Measurements from ENCODE around the gene HMGN2.

Gene HMGN2

DNA sequence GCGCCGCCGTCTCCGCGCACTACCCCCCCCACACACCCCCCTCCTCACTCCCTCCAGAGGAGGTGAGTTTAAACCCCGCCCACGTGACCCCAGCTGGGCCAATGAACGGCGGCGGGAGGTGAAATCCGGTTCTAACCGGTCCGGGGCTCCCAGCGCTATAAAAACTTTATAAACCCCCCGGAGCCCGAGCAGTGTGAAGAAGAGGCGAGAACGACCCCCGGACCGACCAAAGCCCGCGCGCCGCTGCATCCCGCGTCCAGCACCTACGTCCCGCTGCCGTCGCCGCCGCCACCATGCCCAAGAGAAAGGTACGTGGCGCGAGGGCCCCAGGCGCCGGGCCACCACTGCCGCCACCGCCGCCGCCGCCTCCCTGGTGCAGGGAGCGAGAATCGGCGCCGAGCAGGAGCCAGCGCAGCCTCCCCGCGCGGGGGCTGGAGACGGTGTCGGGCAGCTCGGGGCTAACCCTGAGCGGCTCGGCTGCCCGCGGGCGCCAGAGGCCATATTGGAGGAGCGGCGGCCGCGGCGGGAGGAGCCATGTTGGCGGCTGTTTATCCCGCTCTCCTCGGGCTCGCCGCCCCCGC, at the start of gene HMGN2:
HMGN2 (plus strand) TSS at position 121 of the 581 bp plus-strand sequence; CDS start at position 294, 173 bp downstream.
- no peak for FAIRE-seq

DNA sequence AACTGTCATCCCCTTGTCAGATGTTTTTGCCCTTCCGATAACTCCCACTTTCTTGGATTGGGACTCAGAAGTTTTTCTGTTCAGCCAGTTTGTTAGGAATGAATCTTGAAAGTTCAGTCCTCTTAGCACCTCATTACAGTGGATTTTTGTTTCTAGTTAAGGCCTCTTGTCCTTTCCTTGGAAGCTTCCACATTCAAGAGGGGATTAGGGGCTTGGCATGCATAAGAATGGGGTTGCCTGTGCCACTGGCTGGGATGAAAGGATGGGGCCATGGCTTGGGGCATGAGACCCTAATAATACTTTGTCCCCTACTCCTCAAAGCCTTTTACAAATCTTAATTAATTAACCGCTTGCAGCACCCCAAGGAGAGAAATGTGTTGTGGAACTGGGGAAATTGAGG, 42.5 kb upstream of the HMGN2 start:
- no peak for FAIRE-seq

DNA sequence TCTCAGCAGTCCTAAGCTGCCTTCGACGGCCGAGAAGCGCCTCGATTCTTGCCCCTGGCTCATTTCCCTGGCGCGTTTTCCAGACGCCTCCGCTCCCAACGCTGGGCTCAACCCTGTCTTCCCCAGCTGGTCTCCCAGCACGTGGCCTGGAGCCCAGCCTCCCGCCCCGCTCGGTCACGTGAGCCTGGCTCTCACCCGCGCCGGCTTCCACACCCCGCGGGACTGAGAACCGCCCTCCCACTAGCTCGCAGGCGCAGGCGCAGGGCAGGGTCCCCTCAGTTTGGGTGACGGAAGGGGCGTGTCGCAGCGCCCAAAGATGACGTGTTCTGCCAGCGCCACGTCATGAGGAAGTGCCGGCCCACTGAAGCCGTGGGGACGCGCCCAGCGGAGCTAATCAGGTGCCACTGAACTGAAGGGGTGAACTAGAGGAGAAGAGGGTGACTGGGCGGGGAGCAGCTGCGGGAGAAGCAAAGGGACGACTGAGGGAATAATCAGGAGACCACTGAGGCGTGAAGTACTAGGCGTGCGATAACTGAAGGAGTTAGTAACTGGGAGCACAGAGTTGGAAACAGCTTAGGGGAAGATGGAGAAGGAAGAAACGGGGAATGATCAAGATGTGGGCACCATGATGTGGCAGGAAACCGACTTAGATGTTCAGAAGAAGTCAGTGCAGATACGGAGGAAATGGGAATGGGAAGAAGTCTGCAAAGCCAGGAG, 40.1 kb upstream of the HMGN2 start, which contains the start of gene DHDDS:
DHDDS (plus strand) TSS at position 343 of the 717 bp plus-strand sequence. CDS start 625 bp downstream, outside the sequence.
- FAIRE-seq = peak; percentile 24

DNA sequence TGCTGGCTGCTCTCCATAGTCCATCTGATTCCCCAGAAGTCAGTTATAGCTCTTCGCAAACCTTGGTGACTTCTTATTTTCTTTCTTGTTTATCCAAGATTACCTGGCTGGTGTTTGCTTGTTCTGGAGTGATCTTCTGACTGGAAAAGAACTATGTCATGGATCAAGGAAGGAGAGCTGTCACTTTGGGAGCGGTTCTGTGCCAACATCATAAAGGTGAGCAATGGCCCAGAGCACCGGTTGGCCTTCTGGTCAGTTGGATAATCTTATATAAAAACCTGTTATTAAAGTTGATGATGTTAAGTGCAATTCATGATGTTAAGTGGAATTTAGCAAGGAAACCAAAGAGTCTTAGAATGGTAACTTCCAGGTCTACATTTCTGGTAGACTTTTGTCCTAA, 39.4 kb upstream of the HMGN2 start:
- no peak for FAIRE-seq

DNA sequence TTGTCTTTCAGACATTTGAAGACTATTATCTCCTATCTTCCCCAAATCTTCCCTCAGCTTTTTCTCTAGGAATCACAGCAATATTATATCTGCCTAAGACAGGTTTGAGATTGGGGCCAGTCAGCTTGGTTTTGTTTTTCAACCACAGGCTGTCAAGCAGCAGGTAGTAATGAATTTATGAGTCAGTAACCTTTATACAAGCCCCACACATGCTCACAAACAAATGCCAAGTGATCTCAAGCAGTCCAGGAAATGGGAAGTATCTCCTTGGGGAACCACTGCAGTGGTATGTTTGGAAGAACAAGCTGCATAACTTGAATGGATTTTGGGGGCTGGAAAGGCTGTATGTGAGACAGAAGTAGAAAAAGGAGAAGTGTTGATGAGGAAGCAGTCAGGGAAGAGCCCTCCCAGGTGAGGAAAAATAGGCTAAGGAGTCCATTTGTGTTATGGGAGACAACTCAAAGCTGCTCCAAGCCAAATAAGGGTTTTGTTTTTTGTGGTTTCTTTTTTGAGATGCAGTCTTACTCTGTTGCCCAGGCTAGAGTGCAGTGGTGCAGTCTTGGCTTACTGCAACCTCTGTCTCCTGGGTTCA, 38.0 kb upstream of the HMGN2 start:
- FAIRE-seq = no peak

DNA sequence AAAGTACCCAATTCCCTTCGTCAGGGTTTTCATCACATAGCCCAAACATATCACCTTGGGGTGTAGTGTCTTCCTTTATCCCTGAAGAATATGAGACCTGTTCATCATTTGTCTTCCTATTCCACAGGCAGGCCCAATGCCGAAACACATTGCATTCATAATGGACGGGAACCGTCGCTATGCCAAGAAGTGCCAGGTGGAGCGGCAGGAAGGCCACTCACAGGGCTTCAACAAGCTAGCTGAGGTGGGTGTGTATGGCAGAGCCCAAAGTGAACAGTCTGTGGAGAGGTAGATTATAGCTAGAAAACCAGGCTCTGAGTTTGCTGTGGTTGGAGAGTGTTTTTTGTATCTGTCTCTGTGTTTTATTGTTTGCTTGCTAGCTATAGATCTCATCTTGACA, 34.2 kb upstream of the HMGN2 start:
- no peak for FAIRE-seq

DNA sequence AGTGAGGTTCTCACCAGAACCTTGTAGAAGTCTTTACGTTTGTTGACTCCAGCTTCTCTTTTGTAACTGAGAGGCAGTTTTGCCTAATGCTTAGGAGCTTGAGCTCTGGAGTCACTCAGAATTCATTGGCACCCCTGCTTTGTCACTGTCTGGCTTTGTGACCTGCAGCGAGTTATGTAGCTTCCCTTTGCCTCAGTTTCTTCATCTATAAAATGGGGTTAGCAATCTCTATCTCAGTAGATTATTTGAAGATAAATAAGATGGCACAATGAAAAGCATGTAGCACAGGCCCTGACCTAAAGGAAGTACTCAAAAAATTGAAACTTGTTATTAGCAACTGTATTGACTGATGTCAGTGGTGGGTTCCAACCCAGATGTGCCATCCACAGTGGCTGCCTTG, 32.0 kb upstream of the HMGN2 start:
- FAIRE-seq = no peak

DNA sequence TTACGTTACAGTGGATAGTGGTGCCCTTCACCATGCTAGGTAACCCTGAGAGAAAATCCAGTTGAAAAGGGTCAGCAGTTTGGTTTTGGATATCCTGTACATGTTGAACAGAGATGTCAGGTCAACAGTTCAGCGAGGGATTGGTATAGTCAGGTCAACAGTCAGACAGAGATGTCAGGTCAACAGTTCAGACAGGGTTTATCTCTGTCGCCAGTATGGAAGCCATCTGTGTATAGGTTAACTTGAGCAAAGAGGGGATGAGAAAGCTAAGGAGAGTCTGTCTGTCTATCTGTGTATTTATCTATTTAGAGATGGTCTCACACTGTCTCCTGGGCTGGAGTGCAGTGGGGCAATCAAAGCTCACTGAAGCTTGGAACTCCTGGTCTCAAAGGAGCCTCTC, 22.4 kb upstream of the HMGN2 start:
- FAIRE-seq = no peak

DNA sequence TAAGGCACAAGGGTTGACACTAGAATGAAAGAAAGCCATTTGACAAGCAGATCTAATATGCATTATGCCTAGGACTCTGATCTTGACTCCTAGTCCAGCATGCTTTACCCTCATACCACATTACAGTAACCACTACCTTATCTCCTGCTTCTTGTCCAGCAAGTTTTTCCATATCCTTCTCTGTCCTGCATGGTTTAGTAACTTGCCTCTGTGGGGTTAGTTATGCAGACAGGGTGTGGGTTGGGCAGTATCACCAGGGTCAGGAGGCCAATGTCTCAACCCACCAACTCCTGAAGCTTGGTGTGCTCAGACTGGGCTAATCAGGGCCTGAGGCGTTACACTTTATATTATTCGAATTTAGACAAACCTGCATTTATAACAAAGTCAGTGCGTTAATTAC, 21.3 kb upstream of the HMGN2 start:
- no peak for FAIRE-seq

DNA sequence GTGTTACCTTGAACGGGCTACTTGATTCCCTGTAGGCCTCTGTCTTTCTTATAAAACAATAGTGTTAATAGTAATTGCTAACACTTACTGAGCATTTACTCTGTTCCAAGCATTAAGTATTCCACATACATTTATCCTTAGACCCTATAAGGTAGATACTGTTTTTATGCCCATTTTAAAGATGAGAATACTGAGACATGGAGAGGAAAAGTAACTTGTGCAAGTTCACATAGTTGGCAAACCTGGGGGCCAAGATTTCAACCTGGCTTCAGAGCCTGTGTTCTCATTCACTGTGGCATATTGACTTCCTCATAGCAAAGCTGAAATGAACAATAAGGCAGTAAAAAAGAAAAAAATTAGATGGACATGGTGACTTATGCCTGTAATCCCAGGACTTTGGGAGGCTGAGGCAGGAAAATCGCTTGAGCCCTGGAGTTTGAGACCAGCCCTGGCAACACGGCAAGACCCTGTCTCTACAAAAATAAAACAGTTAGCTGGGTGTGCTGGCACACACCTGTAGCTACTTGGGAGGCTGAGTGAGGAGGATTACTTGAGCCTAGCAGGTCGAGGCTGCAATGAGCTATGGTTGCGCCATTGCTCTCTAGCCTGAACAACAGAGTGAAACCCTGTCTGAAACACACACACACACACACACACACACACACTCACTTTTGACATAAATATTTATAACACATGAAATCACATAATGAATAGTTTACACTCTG, 19.6 kb upstream of the HMGN2 start:
- FAIRE-seq = no peak

DNA sequence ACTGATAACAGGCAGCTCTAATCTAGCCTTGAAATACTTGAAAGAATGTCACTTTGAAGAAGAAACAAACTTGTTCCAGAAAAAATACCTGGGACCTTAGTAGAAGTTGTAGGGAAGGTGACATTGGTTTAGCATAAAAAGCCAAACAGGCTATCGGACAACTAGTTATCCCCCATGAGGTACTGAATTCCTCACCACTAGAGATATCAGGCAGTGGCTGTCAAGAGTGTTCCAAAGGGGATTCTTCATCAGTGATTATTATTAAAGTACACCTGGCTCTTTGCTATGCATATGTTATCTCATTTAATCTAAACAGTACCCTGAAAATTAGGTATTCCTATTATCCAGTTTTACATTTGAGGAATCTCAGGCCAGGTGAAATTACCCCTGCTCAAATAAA, 13.1 kb upstream of the HMGN2 start:
- FAIRE-seq = no peak

DNA sequence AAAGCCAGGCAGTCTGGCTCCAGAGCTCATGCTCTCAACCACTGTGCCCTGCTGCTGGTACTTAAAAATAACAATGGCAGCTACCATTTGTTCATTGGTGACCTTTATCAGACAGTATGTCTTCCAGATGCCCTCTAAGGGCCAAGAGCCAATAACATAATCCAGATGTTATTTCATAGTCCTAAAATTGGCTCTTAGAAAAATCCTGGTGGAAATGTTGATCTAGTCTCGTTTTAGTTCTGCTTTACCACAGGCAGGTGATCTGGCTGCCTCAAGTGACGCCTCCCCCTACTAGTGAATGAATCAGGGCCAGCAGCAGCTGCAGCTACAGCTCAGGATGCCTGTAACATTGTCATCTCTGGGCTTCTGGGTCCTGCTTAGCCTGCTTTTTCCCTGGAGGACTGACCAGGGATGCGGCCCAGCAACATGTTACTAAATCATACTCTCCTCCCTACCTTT, 12.6 kb upstream of the HMGN2 start:
- no peak for FAIRE-seq

DNA sequence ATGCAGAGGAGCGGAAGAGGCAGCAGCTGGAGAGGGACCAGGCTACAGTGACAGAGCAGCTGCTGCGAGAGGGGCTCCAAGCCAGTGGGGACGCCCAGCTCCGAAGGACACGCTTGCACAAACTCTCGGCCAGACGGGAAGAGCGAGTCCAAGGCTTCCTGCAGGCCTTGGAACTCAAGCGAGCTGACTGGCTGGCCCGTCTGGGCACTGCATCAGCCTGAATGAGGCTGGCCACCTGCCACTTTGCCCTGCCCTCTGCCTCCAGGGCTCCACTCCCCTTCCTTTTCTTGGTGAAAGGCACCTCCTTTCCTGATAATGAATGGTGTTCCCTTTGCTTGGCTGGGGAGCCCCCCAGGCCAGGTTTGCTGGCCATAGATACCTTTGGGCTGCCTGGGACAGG, 3.3 kb upstream of the HMGN2 start:
- FAIRE-seq = no peak

DNA sequence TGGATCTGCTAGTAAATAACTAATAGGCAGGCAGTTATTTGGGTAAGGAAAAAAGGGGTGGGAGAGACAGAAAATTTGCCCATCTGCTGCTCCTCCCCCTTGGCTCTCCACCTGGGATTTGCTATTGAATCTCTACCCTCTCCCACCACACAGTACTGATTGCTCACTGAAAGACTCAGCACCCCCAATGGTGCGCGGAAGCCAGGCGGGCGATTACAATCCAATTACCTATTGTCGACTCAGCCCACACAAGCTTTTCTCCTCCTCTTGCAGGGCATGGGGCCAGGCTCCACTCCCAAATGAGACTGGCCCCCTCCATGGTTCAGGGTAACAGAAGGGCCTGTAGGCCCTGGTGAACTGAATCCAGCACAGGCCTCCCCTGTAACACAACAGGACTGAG, 2.7 kb upstream of the HMGN2 start:
- FAIRE-seq = no peak

DNA sequence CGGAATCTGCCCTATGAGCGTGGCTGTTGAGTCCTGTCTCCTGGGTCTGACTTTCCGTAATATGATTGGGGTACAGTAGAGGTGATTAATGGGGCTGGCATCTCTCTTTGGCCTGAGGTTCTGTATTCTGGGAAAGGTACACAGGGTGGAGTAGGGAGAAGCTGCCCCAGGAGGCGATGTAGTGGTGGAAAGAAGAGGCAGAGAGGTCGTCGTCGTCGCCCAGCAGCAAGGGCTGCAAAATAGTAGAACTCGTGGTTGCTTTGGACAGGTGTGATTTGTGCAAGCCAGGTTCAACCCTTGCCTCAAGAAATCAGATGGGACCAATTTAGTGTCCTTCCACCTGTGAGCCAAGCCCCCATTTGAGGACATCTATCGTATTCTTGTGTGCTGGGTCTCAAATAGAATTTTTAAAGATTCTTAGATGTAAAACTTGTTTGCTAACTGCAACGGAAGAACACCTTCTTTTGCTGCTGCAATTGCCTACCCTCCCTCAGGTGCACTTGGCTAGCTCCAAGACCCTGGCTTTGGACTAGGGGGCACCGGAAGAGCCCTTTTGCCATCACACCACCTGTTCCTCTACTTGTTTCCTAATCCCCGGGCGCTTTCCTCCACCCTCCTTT, 1.3 kb upstream of the HMGN2 start:
- no peak for FAIRE-seq

DNA sequence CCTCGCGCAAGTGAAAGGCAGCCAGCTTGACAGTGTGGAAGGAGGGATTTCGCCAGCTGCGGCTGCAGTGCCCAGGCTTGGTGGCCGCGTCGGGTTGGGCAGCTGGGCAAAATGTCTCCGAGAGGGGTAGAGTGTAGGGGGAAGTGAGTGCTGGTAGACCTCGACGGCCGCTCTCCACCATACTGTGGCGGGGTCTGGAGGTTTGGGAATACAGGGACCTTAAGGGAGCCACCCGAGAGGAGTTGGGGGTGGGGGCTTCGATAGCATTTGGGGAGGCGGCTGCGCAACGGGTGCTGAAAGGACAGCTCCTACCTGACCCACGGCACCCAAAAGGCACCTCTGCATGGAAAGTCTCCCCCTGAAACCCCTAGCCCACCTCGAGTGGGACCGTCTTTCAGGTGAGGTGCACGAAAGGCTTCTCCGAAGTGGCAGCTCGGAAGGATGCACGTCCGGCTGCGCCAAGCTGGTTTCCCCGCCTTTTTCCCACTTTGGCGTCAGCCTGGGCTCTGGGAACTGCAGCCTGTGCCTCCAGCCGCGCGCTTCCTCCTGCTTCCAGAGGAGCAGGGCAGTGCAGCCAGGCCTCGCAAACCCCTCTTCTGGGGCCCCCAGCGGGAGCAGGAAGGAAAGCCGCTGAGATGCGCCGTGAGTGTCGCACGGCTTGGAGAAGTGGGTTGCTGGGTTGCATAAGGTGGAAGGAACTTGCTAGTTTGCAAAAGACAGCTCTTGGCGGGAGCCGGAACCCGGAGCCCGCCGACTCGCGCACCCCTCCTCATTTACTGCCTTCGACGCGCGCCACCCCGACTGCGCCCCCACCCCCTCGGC, 531 bp upstream of the HMGN2 start:
- FAIRE-seq = no peak

DNA sequence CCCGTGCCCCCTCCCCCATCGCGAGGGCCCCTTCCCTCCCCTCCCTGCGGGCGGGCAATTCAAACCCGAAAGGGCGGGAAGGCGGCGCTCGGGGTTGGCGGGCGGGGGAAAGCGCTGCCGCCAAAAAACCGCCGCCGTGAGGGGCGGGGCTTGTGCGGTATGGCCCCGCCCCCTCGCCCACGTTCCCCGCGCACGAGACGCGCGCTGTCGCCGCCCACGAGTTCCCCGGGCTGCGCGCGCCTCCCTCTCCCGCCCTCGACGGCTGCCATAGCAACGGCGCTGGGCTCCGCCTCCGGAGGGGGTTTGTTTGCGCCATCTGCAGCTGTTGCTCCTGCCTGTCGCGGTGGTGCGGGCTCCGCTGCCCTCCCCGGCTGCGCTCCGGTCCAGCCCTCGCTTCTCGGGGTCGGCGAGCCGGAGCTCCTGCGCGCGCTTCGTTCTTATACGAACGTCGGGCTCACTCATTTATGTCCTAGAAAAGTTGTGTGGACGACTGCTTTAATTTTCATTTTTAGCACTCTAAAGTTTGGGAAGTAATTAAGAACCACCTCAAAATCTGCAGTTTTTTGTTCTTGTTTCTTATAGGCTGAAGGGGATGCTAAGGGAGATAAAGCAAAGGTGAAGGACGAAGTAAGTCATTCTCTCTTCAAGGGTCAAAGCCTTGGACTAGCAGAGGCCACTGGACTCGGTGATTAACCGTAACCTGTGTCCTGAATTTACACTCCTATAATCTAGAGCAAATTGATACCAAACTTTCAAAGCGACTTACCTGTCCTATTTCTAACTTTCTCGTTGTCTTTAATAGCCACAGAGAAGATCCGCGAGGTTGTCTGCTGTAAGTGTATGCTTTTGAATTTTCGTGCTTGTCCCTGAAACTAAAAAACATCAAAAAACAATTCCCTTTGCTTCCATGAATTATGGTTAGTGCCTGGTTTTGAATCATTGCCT, 933 bp downstream of the HMGN2 start:
- FAIRE-seq = no peak

DNA sequence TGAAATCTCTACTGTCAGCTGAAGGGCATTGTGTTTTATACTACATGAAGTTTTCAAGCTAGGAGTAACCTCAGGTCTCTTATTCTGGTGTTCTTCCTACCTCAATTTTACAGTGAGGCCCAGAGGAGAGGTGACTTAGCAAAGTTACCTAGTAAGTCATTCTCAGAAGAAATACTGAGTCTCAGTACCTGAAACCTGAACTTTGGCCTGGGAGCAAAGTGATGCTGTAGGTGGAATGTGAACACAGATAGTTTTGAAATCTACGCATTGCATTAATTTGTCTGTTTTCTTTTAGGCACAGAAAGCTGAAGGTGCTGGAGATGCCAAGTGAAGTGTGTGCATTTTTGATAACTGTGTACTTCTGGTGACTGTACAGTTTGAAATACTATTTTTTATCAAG, 2.6 kb downstream of the HMGN2 start:
- no peak for FAIRE-seq

DNA sequence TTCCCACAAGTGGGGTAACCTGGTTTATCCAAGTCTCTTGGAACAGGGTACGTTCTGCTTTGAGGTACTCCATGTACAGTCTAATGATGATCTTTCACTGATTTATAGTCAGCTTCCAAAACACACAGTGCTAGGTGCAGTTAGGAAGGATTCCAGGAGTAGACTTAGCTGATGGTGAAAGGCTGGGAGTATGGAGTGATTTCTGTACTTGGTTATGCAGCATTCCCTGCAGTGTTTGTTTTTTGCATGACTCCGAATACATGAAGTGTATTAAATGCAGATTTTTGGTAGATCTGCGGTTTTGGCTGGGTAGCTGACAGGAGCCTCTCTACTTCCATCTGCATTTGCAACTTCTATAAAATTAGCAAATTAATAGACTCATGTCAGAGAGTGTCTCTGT, 3.7 kb downstream of the HMGN2 start:
- no peak for FAIRE-seq

DNA sequence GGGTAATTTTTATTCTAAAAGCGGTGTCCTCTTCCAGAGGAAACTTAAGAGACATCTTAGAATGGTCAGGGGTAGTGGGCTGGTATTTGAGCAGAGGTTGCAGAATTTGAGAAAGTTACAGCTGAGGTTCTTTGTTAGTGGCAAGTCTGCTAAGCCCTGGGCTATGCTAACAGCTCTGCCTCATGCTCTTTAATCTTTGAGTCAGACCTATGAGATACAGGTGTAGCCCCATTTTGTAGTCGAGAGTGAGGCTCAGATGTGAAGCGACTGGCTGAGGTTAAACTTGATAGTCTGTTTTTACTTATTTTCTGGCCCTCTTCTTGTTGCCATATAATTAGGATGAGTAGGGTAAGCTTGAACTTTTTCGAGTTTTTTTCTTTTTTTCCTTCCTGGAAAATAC, 4.7 kb downstream of the HMGN2 start:
- no peak for FAIRE-seq

Measured in colon (tissue), 2 donors.